HG02571 (cell line): Measurements from ENCODE around the gene LAD1.

Source experiments
- ATAC-seq: cut with Tn5 transposase; IDR thresholded peaks from one replicate; pipeline ENCODE4 v1.9.1; 2021; ENCODE audit warnings: mild to moderate bottlenecking, moderate library complexity; ENCODE audit not compliant: unreplicated experiment

LAD1 gene

DNA sequence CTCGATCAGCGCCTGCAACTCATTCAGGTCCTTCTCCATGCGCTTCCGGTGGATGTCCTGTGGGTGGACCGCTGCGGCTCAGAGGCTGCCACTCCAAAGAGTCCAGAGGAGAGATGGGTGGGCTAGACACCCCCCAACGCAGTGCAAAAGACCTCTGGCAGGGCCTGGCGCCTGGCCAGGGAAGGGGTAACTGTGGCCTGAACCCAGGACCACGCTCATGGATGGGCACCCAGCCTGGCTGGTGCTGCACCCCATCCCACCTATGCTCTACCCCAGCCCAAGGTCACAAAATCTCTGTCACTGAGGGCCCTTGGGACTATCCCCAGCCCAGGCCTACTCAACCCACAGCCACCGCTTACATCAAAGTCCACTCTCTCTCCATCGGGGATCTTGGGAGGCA lies 33.9 kb downstream of the LAD1 start:
- no peak for ATAC-seq

GRCh38 chr1:201364808-201365105 lies 34.4 kb downstream of the LAD1 start:
- no peak for ATAC-seq

- ATAC-seq, result no peak
Measured at GRCh38 chr1:201363467-201363866, 35.7 kb downstream of the LAD1 start.

DNA sequence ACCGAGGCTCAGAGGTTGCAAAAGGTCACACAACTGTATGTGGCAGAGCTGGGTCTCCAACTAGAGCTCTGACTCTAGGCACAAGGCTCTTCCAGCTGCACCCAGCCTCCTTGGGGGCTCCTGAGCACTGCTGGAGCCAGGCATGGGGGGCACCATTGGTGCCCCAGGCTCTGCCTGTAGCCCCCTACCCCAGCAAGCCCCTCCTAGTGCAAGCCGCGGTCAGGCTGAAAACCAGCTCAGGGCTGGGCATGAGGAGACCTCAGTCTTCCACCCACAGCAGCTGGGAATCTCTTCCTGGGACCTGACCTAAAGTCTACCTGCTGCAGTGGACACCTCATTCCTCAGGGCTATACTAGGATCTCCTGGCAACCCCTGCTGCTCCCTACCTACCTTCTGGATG lies 36.2 kb downstream of the LAD1 start:
- ATAC-seq, result no peak

DNA sequence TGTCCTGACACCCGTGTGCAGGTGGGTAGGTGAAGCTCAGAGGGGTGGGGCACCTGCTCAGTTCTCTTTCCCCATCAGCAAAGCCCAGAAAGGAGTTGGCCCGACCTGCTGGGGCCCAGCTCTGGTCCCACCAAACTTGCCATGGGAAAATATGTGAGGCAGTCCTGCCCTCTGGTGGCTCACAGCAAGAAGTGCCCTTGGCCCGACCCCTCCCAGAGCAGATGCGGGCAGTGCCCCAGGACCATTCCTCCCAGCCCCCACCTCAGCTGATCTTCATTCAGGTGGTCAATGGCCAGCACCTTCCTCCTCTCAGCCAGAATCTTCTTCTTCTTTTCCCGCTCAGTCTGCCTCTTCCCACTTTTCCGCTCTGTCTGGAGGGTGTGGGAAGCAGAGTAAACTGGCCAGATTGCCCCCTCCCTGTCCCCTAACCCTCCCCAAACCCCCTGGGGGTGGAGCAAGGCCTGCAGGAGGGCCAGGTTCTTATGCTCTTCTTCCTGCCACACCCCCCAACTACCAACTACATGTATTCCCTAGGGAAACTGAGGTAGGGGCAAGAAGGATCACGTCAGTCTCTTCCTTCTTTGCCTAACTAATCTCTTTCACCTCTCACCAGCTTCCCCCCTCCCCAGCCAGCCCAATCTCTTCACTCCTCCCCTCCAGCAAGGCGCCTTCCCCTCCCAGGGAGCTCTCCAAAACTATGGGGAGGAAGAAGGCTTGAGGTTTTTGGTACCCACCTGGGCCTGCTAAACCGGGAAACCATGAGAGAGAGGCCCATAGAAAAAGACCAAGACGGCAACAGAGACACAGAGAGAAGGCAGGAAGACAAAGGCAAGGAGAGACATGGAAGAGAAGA lies 37.2 kb downstream of the LAD1 start:
- ATAC-seq, result no peak

- no peak for ATAC-seq
Measured at GRCh38 chr1:201360901-201361651, 38.0 kb downstream of the LAD1 start.

DNA sequence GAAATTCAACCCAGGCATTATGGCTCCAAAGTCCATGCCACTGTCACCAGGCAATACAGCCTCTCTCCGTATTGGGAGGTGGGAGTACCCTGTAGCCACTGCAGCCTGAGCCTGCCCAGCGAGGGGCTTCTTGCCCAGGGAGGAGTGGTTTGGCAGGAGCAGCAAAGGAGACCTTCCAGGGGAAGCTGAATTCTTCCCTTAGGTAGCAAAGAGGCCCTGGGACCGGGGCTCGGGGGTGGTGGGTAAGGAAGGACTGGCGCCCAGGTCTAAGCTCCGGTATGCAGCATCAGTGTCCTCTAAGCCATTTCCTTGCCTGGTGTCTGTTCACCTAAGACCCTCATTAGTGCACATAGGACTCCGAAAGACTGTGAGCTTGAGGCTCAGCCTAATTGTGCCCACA lies 38.6 kb downstream of the LAD1 start:
- no peak for ATAC-seq

- ATAC-seq, result no peak
Measured at GRCh38 chr1:201359873-201360210, 39.3 kb downstream of the LAD1 start.

GRCh38 chr1:201359031-201359872 lies 39.9 kb downstream of the LAD1 start:
- ATAC-seq, result no peak

GRCh38 chr1:201358596-201358995 lies 40.5 kb downstream of the LAD1 start:
- no peak for ATAC-seq

GRCh38 chr1:201357636-201358348 lies 41.3 kb downstream of the LAD1 start:
- no peak for ATAC-seq

GRCh38 chr1:201357211-201357610 lies 41.9 kb downstream of the LAD1 start:
- ATAC-seq, result no peak

DNA sequence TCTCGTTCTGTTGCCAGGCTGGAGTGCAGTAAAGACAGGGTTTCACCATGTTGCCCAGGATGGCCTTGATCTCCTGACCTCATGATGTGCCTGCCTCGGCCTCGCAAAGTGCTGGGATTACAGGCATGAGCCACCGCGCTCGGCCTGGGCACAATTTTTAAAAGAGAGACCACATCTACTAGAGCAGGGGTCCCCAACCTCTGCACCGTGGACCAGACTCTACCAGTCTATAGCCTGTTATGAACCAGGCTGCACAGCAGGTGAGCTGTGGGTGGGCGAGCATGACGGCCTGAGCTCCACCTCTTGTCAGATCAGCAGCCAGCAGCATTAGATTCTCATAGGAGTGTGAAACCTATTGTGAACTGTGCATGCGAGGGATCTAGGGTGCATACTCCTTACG lies 42.4 kb downstream of the LAD1 start:
- ATAC-seq, result no peak

GRCh38 chr1:201356236-201356635 lies 42.9 kb downstream of the LAD1 start:
- no peak for ATAC-seq

DNA sequence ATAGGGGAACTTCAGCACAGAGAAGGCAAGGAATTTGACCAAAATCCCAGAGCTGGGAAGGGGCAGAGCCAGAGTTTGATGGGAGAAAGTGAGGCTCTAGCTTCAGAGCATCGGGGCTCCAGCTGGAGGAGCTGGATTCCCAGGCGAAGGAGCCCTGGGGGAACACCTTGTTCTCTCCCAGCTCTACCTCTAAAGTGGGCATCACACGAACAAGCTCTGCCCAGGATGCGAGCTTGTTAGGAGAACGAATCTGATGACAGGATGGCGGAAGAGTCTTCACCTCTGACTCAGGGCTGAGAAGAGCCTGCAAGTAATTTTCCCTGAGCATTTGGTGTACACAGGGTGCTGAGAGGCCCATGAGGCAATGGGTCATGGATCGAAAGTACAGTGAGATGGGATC lies 43.7 kb downstream of the LAD1 start:
- ATAC-seq, result no peak

DNA sequence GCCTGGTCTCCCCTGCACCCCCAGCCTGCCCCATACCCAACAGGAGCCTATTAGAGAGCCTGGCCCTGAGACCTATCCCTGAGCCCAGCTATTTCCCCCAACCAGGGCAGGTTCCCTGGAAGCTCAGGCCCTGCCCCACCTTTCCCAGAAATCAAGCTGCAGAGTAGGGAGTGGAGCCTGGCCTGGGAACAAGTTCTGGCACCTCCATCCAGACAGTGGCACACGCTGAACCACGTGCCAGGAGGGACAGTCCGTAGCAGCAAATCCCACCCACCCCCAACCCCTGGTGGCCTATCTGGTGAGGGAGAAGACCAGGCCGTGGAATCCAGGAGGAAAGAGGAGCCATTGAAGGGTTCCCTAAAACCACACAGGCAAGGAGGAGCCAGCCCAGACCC lies 44.2 kb downstream of the LAD1 start:
- ATAC-seq, result no peak

DNA sequence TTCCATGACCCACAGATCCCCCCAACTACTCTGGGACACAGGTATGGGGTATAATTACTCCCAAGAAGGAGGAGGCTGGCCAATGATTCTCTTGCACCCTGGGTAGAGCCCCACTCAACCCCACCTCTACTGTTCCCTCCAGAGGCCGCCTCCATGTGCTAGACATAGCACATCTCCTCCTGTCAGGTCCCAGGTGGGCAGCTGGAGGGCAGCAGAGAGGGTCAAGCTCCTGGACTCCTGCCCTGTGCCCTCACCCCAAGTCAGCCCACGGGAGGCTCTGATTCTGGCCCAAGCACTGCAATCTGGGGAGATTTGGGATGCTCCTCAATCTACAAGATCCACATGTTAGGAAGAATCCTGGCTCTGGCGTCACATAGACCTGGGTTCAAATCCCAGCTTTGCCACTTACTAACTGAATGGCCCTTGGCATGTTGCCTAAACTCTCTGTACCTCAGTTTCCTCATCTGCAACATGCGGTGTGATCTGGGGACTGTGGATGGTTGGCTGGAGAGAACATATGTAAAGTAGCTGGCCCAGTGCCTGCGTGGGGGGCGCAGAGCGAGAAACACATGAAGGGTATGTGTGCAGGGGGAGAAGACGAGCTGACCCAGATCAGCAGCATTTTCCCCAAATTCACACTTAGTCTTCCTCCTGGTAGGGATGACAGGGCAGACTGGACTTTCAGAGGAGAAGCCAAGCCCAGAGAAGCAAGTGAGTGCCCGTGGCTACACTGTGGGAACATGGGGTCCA lies 44.8 kb downstream of the LAD1 start:
- no peak for ATAC-seq

- ATAC-seq, result no peak
Measured at GRCh38 chr1:201353186-201353940, 45.8 kb downstream of the LAD1 start.

GRCh38 chr1:201351617-201352016 lies 47.5 kb downstream of the LAD1 start:
- ATAC-seq, result no peak

- no peak for ATAC-seq
Measured at GRCh38 chr1:201350884-201351283, 48.2 kb downstream of the LAD1 start.
